ENCODE results near the gene FAM117B. TPM values are rescaled to one million over a fixed set of nuclear protein-coding genes. Genes with fewer than 3 reads are reported as not detected.

Gene FAM117B
- total RNA-seq, 1 donor from 2014 or later: 28.5 TPM

GRCh38 chr2:202610380-202610779 is 24.4 kb upstream of the FAM117B start:
- no peaks in the 10 kb centered on the region for H3K27me3 Mint-ChIP-seq

GRCh38 chr2:202612145-202612544 is 22.6 kb upstream of the FAM117B start:
- Mint-ChIP-seq H3K4me1 (ENCODE audit: low read depth) (no peaks in the 10 kb centered on the region), H3K9me3 (ENCODE audit: low read depth) (no peaks in the 10 kb centered on the region), H3K36me3 (ENCODE audit: insufficient read depth) (no peaks in the 10 kb centered on the region)

More at GRCh38 chr2:202610380-202610779, 24.4 kb upstream of the FAM117B start:
- TF ChIP-seq, protein P1, sequence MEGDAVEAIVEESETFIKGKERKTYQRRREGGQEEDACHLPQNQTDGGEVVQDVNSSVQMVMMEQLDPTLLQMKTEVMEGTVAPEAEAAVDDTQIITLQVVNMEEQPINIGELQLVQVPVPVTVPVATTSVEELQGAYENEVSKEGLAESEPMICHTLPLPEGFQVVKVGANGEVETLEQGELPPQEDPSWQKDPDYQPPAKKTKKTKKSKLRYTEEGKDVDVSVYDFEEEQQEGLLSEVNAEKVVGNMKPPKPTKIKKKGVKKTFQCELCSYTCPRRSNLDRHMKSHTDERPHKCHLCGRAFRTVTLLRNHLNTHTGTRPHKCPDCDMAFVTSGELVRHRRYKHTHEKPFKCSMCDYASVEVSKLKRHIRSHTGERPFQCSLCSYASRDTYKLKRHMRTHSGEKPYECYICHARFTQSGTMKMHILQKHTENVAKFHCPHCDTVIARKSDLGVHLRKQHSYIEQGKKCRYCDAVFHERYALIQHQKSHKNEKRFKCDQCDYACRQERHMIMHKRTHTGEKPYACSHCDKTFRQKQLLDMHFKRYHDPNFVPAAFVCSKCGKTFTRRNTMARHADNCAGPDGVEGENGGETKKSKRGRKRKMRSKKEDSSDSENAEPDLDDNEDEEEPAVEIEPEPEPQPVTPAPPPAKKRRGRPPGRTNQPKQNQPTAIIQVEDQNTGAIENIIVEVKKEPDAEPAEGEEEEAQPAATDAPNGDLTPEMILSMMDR (IDR thresholded peaks at IDR 0.05; ENCODE audit: unreplicated experiment): no peak
- Mint-ChIP-seq H3K4me1 (ENCODE audit: low read depth) (no peaks in the 10 kb centered on the region), H3K9me3 (ENCODE audit: low read depth) (no peaks in the 10 kb centered on the region), H3K36me3 (ENCODE audit: insufficient read depth) (no peaks in the 10 kb centered on the region), H3K27ac (no peak overlapping the region), H3K4me3 (ENCODE audit: low read depth) (no peak overlapping the region)
- no peak for DNase-seq (ENCODE audit: low spot score, unreplicated experiment)

DNA sequence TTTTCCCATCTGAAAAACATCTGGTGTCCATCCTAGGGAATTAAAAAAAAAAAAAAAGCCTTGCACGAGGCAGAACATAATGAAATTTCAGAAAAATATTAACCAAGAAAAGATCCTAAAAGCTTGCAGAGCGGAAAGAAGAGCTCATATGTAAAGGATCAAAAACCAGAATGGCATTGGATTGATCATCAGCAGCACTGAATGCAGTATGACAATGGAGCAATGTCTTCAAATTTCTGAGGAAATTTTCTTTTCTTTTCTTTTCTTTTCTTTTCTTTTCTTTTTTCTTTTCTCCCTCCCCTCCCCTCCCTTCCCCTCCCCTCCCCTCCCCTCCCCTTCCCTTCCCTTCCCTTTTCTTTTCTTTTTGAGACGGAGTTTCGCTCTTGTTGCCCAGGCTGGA is 21.3 kb upstream of the FAM117B start:
- Mint-ChIP-seq H3K4me1 (ENCODE audit: low read depth) (no peaks in the 10 kb centered on the region), H3K36me3 (ENCODE audit: insufficient read depth) (no peaks in the 10 kb centered on the region), H3K9me3 (ENCODE audit: low read depth) (peaks cover 3% of the 10 kb centered on the region), H3K27me3 (no peaks in the 10 kb centered on the region), H3K4me3 (ENCODE audit: low read depth) (no peak overlapping the region), H3K27ac (no peak overlapping the region)
- TF ChIP-seq, protein P1 (IDR thresholded peaks at IDR 0.05; ENCODE audit: unreplicated experiment): no peak
- no peak for DNase-seq (ENCODE audit: low spot score, unreplicated experiment)

More at GRCh38 chr2:202612145-202612544, 22.6 kb upstream of the FAM117B start:
- no peak overlapping the region for H3K4me3 Mint-ChIP-seq (ENCODE audit: low read depth)
- no peaks in the 10 kb centered on the region for H3K27me3 Mint-ChIP-seq
- no peak overlapping the region for H3K27ac Mint-ChIP-seq
- DNase-seq (ENCODE audit: low spot score, unreplicated experiment): no peak
- TF ChIP-seq, protein P1 (IDR thresholded peaks at IDR 0.05; ENCODE audit: unreplicated experiment): no peak

DNA sequence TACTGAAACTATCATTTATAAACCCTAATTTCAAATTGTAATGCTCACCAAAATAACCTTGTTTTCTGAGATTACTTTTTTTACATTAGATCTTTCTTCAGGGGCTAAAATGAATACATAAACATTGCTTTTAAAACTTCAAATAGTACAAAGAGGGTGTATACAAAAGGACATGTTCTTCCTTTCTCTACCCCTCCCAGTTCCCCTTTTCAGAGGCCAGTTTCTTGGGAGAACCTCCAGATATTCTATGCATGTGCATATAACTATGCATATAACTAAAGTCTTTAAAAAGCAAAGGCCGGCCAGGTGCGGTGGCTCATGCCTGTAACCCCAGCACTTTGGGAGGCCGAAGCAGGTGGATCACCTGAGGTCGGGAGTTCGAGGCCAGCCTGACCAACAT is 10.6 kb upstream of the FAM117B start:
- no peaks in the 10 kb centered on the region for H3K9me3 Mint-ChIP-seq (ENCODE audit: low read depth)
- no peak overlapping the region for H3K4me3 Mint-ChIP-seq (ENCODE audit: low read depth)
- TF ChIP-seq, protein P1 (IDR thresholded peaks at IDR 0.05; ENCODE audit: unreplicated experiment): no peak
- no peaks in the 10 kb centered on the region for H3K4me1 Mint-ChIP-seq (ENCODE audit: low read depth)
- no peaks in the 10 kb centered on the region for H3K27me3 Mint-ChIP-seq
- no peak for DNase-seq (ENCODE audit: low spot score, unreplicated experiment)
- H3K27ac Mint-ChIP-seq: no peak overlapping the region
- H3K36me3 Mint-ChIP-seq (ENCODE audit: insufficient read depth): no peaks in the 10 kb centered on the region

DNA sequence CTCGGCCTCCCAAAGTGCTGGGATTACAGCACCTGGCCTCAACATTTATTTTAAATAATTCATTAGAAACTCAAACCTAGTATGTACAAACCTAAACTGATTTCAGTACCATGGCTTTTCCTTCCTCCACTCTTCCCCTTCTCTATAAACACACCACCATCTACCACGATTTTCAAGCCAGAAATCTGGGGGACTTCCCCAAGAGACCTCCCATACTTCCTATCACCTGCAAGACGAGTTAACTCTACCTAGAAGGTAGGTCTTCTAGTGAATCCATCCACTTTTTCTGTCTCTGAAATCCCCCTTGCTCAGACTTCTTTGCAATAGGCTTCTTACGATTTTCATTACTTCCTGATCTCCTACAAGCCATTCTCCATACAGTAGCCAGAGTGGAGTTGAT is 7.7 kb upstream of the FAM117B start:
- Mint-ChIP-seq H3K27ac (no peak overlapping the region), H3K9me3 (ENCODE audit: low read depth) (no peaks in the 10 kb centered on the region), H3K36me3 (ENCODE audit: insufficient read depth) (no peaks in the 10 kb centered on the region), H3K27me3 (no peaks in the 10 kb centered on the region), H3K4me1 (ENCODE audit: low read depth) (no peaks in the 10 kb centered on the region), H3K4me3 (ENCODE audit: low read depth) (no peak overlapping the region)
- DNase-seq (ENCODE audit: low spot score, unreplicated experiment): no peak
- TF ChIP-seq, protein P1 (IDR thresholded peaks at IDR 0.05; ENCODE audit: unreplicated experiment): no peak
